ENCODE results near the gene FAU.
A peak's percentile ranks its signal among the peaks of the same experiment; 100 is the strongest.

FAU gene

GRCh38 chr11:65078151-65078550 is 43.8 kb downstream of the FAU start:
- DNase-seq (ENCODE audit: low spot score): peak; percentile 81

DNA sequence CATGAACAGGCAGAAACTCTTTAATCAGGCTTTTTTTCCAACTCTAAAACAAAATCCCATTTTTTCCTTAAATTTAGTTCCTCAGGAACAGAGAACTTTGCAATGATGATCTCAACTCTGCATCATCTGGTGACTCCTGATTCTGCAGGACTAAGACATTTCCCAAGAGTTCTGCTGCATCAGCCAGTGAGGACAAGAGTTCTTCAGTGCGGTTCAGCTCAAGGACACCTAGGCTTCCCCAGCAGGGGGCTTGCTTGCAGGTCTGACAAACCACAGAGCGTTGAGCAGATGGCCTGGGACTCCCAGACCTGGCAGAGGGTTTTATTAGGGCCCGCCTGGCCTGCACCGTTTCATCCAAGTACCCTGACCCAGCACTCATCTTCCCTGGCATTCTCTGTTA is 44.5 kb downstream of the FAU start:
- DNase-seq (ENCODE audit: low spot score): no peak

GRCh38 chr11:65072631-65072966 is 49.3 kb downstream of the FAU start:
- DNase-seq (ENCODE audit: low spot score): no peak

DNA sequence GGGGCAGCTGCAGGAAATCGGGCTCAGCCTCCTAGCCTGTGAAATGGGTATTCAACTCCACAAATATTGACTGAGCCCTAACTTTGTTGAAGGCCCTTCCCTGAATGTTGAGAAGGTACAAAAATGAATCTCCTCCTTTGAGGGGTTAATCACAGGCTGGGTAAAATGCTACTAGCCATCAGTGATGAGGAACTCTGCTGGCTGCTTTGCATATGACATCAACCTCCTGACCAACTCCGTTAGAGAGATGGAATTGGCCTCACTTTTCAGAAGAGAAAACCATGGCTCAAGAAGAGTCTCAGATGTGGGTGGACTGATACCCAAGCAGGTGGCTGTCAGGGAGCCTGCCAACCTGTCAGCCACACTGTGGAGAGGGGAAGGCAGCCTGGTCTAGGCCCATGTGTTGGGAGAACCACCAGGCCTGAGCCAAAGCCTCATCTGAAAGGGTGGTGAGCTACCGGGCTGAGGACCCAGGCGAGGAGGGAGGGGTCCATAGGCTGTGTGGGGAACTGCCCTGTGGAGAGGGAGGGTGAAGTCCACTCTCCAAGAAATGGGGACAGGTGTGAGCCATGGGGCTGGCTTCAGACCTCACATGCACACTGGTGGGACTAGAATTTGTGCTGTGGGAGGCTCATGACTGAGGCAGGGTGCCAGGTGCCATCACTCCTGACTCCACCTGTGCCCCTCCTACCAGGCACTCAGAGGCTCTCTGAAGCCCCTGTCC is 49.9 kb downstream of the FAU start:
- DNase-seq (ENCODE audit: low spot score): no peak

Measured in CD4-positive, alpha-beta T cell treated with Interleukin-2 at 100 ng/mL for 4 hours (primary cell).